HG02938 (cell line): ENCODE measurements around the gene VCAN.

ENCODE experiments used
- ATAC-seq: cut with Tn5 transposase; IDR thresholded peaks from one replicate; pipeline ENCODE4 v1.9.1; 2021; ENCODE audit warnings: mild to moderate bottlenecking, moderate library complexity; ENCODE audit not compliant: unreplicated experiment

VCAN gene

GRCh38 chr5:83467371-83468035, 4.0 kb upstream of the VCAN start:
- no peak for ATAC-seq

GRCh38 chr5:83469075-83469474, 2.5 kb upstream of the VCAN start:
- no peak for ATAC-seq

GRCh38 chr5:83470526-83471404, 779 bp upstream of the VCAN start:
- ATAC-seq = no peak

- no peak for ATAC-seq
Measured at GRCh38 chr5:83472213-83472507, 616 bp downstream of the VCAN start.

GRCh38 chr5:83472508-83473345, 1.2 kb downstream of the VCAN start:
- peak; percentile 42 for ATAC-seq

- ATAC-seq = peak; percentile 64
Measured at GRCh38 chr5:83473346-83474160, 2.0 kb downstream of the VCAN start.

- ATAC-seq = peak; percentile 29
Measured at GRCh38 chr5:83474161-83474796, 2.7 kb downstream of the VCAN start.

- ATAC-seq = no peak
Measured at GRCh38 chr5:83474991-83475390, 3.4 kb downstream of the VCAN start.

GRCh38 chr5:83475391-83475863, 3.9 kb downstream of the VCAN start:
- no peak for ATAC-seq

- no peak for ATAC-seq
Measured at GRCh38 chr5:83475935-83476814, 4.6 kb downstream of the VCAN start.

GRCh38 chr5:83482961-83483360, 11.4 kb downstream of the VCAN start:
- ATAC-seq = no peak

GRCh38 chr5:83484294-83484693, 12.8 kb downstream of the VCAN start:
- ATAC-seq = no peak

GRCh38 chr5:83485842-83486241, 14.3 kb downstream of the VCAN start:
- ATAC-seq = no peak

- ATAC-seq = no peak
Measured at GRCh38 chr5:83487155-83487554, 15.6 kb downstream of the VCAN start.

- ATAC-seq = no peak
Measured at GRCh38 chr5:83488271-83488670, 16.7 kb downstream of the VCAN start.

GRCh38 chr5:83488821-83489220, 17.3 kb downstream of the VCAN start:
- ATAC-seq = no peak

GRCh38 chr5:83490203-83490602, 18.7 kb downstream of the VCAN start:
- no peak for ATAC-seq

GRCh38 chr5:83492331-83492730, 20.8 kb downstream of the VCAN start:
- no peak for ATAC-seq

GRCh38 chr5:83493644-83494043, 22.1 kb downstream of the VCAN start:
- ATAC-seq = no peak
